ENCODE measurements around the gene TTC13. TPM values are rescaled to one million over a fixed set of nuclear protein-coding genes. Genes with fewer than 3 reads are reported as not detected.

Gene TTC13
- total RNA-seq, 1 donor = 15.1 TPM

- H3K4me3 ChIP-seq (ENCODE audit: low read depth, low read length) = no peak overlapping the region
- no peak for TF ChIP-seq CTCF (IDR thresholded peaks at IDR 0.05; ENCODE audit: insufficient read depth, low read length)
- DNase-seq (ENCODE audit: low read depth) = peak; percentile 86
Observed at GRCh38 chr1:230905733-230906132, 72.9 kb downstream of the TTC13 start.

- H3K4me3 ChIP-seq (ENCODE audit: low read depth, low read length) = no peak overlapping the region
- no peak for DNase-seq (ENCODE audit: low read depth)
- no peak for TF ChIP-seq CTCF (IDR thresholded peaks at IDR 0.05; ENCODE audit: insufficient read depth, low read length)
Observed at GRCh38 chr1:230902349-230902923, 76.2 kb downstream of the TTC13 start.

- TF ChIP-seq CTCF (IDR thresholded peaks at IDR 0.05; ENCODE audit: insufficient read depth, low read length) = no peak
- DNase-seq (ENCODE audit: low read depth) = no peak
Observed at GRCh38 chr1:230901671-230902070, 77.0 kb downstream of the TTC13 start.

GRCh38 chr1:230900984-230901383 is 77.7 kb downstream of the TTC13 start:
- TF ChIP-seq CTCF (IDR thresholded peaks at IDR 0.05; ENCODE audit: insufficient read depth, low read length) = no peak
- no peak for DNase-seq (ENCODE audit: low read depth)
- no peak overlapping the region for H3K4me3 ChIP-seq (ENCODE audit: low read depth, low read length)

More at GRCh38 chr1:230901671-230902070, 77.0 kb downstream of the TTC13 start:
- H3K4me3 ChIP-seq (ENCODE audit: low read depth, low read length) = no peak overlapping the region

GRCh38 chr1:230899841-230900251 is 78.8 kb downstream of the TTC13 start:
- no peak overlapping the region for H3K4me3 ChIP-seq (ENCODE audit: low read depth, low read length)
- no peak for TF ChIP-seq CTCF (IDR thresholded peaks at IDR 0.05; ENCODE audit: insufficient read depth, low read length)
- DNase-seq (ENCODE audit: low read depth) = peak; percentile 98

GRCh38 chr1:230898748-230899147 is 79.9 kb downstream of the TTC13 start:
- DNase-seq (ENCODE audit: low read depth) = no peak
- no peak for TF ChIP-seq CTCF (IDR thresholded peaks at IDR 0.05; ENCODE audit: insufficient read depth, low read length)
- H3K4me3 ChIP-seq (ENCODE audit: low read depth, low read length) = no peak overlapping the region

- no peak overlapping the region for H3K4me3 ChIP-seq (ENCODE audit: low read depth, low read length)
- no peak for DNase-seq (ENCODE audit: low read depth)
- TF ChIP-seq CTCF (IDR thresholded peaks at IDR 0.05; ENCODE audit: insufficient read depth, low read length) = no peak
Observed at GRCh38 chr1:230898144-230898543, 80.5 kb downstream of the TTC13 start.
